GM19468 (cell line): Measurements from ENCODE around the gene ADM.

ENCODE experiments used
- ATAC-seq: cut with Tn5 transposase; IDR thresholded peaks from one replicate; pipeline ENCODE4 v1.9.1; 2021; ENCODE audit warnings: mild to moderate bottlenecking, moderate library complexity, moderate number of reproducible peaks; ENCODE audit not compliant: unreplicated experiment; ENCODE audit errors: extremely low read depth

The ADM gene

DNA sequence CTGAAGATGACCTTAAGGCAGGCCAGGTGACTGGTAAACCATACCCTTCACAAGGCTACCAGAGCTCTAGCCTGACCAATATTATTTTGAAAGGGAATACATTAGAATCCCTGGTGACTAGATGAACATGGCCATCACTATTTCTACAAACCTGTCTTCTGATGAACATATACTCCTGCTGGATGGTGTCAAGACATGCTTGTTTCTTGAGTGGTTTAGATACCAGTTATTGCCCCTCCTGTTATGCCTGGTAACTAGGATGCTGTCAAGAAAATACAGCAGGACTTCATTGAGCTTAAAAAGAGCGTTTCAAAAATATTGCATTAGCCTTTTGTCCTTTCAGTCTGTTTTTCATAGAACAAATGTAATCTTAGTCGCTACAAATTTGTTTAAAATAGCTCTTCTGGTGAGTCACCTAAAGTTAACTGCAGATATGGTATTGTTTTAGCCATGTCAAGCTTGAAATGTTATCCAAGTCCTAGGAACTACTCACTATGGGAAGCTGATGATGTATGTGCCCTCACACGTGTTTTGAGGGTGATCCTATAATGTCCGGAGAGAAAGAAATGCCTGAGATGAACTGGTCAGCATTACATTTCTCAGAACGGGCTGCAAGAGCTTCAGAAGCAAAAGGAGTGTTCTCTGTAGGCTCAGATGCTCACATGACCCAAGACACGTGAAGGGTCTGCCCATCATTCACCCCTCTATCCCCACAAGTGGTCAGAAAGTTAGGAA, 20.6 kb downstream of the ADM start:
- no peak for ATAC-seq

DNA sequence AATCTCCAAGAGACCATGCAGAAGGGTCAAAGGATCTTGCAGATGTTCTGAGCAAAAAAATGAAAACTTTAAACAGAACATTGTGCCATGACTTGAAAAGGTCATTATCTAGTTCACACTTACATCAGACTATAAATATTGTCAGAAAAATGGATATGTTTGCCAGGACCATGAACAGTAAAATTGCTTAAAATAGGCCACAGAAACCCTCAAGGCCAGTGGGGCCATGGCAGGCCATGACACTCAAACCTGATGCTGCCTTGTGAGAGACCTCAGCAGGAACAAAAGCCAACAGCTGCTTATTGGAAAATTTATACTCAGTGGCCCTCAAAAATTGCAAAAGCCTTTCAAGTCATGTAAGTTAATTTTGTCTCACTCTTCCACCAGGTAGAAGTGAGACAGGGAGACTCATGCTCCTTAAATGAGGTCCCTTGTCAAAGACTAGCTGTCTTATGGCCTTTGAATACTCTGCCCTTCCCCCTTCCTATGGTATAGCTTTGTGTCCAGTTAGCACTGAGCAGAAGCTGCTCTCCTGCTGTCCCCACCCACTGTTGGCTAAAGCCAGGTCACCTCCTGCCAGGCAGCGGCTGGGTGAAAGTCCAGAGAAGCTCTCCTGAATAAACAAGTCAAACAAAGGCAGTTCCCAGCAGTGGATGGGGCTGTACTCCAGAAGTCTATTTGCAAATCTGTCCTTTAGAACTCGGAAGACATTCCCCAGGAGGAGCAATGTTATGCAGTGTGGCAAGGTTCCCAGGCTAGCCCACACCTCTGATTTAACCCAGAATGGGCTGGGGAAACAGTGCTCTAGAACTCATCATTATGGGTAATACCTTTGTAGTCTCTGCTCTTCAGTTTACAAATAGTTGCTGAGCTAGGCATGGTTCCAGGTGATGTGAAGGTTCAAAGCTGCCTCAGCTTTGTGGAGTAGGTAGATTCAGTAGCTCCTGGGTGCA, 21.4 kb downstream of the ADM start:
- no peak for ATAC-seq

DNA sequence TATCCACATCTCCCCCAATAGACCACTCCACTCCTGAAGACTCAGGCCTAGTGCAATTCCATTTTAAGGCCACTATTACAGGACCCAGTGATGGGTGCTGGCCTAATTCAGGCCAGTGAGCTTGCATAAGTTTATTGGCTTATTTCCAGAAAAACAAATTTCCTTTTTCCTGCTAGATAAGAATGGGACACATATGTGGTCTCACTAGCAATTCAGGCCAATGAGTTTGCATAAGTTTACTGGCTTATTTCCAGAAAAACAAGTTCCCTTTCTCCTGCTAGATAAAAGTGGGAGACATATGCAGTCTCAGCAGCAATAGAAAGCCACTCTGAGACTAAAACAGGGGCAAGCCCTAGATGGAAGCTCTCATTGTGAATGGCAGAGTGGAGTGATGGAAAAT, 22.4 kb downstream of the ADM start:
- no peak for ATAC-seq

DNA sequence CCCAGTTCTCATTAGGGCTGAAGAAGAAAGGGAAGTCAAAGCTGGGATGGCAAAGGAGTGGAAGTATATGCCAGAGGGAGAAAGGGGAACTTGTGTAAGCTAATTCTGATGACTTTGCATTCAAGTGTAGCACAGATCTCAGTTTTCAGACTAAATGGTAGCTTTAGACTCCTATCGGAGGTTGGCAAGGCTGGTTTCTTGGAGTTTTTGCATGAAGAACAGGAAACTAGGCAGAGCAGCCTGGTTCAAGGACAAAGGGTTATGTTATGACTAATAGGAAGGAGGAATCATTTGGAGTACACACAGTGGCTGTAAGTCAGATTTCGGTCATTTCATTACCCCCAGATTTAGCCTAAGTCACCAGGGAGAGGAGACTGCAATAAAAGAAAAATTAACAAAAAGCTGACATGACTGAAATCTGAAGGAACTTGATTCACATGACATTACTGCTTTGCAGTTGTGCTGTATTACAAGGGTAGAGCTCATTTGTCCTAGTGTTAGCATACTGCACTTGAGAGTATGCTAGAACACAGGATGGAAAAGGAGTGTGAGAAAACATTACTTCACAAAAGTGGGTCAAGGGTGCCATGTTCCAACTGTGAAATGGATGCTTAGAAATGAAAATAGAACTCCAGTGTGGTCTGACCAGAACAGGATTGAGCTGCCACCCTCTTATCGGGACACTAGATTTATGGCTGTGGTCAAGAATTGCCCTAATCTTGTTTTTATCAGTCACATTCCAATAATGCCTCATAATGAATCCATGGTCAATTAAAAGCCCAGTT, 23.6 kb downstream of the ADM start:
- no peak for ATAC-seq

DNA sequence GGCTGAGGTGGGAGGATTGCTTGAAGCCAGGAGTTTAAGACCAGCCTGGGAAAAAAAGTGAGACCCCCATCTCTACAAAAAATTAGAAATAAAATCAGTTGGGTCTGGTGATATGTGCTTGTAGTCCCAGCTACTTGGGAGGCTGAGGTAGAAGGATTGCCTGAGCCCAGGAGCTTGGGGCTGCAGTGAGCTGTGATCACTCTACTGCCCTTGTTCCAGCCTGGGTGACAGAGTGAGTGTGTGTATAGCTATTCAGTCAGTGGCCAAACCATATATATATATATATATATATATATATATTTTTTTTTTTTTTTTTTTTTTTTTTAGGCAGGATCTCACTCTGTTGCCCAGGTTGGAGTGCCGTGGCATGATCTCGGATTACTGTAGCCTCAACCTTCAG, 24.5 kb downstream of the ADM start:
- no peak for ATAC-seq

DNA sequence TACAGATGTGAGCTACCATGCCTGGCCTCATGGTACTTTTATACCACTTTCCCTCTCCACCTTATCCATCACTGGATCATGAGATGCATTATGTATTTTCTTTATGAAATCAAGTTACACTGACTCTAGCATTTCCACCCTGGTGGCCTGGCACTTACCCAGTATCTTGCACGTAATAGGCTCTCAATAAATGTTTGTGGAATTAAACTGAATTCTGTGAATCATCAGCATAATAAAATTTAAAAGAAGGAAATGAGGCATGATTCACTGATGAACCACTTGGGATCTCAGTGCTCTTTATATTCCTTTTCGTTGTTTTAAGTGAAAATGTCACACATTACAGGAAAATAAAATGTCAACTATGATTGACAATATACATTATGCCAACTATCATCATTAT, 25.1 kb downstream of the ADM start:
- no peak for ATAC-seq

DNA sequence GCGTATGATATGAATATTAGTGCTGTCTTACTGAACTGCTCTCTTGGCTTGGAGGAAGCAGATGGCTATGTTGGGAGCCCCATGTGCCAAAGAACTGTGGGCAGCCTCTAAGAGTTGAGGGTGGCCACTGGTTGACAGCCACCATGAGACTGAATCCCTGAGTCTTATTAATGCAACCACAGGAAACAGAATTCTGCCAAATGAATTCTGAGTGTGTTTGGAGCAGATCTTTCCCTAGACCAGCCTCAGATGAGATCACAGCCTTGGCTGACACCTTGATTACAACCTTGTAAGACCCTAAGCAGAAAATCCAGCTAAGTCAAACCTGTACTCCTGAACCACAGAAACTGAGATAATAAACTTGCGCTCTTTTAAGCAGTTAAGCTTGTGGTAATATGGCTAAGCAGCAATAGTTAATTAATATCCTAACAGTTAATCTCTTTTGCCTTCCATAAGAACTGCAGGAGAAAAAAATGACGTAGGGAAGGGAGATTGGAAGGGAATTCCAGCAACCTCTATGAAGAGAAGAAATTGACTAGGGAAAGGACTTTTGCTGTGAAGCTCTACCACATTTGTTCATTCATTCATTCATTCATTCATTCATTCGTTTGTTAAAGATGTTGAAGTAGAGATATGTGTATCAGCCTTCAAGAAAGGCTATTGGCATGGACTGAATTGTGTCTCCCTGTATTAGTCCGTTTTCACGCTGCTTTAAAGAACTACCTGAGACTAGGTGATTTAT, 26.8 kb downstream of the ADM start:
- ATAC-seq, result no peak

DNA sequence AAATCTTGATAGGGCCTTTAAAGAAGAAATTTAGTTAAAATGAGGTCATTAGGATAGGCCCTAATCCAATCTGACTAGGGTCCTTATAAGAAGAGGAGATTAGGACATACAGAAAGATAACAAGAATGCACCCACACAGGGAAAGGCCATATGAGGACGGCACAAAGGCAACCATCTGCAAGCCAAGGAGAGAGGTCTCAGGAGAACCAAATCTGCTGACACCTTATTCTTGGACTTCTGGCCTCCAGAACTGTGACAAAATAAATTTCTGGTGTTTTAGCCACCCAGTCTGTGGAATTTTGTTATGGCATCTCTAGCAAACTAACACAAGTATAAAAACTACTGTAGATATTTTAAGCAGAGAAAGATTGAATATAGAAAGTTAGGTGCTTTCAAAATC, 28.6 kb downstream of the ADM start:
- ATAC-seq, result no peak

DNA sequence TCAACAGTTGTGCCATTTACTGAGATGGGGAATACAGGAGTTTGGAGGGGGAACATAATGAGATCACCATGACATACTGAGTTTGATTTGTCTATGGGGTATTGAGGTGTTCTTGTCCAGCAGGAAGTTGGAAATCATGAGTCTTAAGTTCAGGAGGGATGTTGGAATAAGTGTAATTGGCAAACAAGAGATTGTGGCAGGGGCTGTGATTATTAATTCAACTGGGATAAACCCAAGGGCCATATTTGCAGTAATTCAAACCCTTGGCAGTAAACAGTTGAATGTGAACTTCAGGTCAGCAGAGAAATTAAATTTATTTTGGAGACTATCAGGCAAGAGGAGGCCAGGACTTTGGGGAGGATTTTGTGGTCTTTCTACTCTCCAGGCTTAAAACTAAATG, 33.4 kb downstream of the ADM start:
- ATAC-seq, result no peak

DNA sequence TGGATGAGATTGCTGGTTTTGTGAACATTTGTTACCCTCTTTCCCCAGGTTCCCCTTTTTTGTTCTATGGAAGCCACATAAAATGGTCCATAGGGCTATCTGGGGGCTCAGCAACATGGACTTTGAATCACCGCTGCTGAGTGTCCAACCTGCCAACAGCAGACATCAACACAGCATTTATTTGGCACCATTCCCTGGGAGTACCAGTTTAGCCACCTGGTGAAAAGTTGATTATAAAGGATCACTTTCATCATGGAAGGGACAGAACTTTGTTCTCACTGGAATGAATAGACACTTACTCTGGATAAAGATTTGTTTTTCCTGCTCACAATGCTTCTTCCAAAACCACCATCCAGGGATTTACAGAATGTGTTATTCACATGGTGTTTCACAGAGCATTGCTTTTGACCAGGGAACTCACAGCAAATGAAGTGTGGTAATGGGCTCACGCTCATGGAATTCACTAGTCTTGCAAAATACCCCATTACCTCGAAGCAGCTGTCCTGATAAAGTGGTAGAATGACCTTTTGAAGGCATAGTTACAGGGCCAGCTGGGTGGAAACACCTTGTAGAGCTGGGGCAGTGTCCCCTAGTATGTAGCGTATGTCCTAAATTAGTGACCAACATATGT, 43.9 kb downstream of the ADM start:
- ATAC-seq, result no peak

DNA sequence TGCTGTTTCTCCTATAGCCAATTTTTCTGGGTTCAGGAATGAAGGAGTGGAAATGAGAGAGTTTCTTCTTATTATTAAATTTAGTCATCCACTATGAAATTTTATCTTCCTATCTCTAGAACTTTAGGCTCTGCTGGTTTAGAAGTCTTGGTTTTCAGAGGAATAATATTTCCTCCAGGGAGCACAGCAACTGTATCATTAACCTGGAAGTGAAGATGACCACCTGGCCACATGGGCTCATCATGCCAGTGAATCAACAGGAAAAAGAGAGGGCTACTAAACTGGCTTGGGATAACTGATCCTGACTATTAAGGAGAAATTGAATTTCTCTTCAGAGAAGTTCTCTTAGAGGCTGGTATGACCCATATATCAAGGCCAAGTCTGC, 44.4 kb downstream of the ADM start:
- no peak for ATAC-seq

DNA sequence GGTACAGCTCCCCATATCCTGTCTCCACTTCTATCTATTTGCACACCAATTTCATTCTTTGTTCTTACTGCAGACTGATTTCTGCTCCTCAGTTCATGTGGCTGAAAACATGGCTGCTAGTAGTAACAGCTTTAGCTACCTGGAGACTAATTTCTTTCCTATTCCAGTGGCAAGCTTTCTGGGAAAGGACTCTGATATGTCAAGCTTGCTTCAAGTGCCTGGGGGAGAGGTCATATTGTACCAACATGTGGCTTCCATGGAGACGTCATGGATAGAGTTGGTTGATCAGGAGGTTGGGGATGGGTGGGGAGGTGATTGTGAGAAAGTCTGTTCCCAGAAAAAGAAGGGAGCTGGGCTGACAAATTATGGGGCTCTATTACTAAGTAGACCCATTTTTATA, 44.9 kb downstream of the ADM start:
- no peak for ATAC-seq

DNA sequence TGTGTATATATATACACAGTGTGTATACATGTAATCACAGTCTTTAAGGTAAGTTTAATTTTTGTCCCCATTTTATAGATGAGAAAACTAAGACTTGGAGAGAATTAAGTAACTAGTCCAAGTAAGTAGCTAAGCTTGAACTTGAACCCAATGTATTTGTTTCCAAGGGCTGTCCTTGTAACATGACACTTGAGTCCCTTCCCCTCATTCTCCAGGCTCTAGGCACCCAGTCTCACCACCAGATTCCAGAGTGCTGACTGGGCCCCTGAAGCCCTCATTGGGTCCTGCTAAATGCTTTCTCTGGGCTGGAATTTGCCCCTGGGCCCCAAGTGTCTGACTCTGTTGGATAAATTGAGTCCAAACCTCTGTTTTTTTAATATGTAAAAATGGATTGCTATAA, 45.5 kb downstream of the ADM start:
- no peak for ATAC-seq

DNA sequence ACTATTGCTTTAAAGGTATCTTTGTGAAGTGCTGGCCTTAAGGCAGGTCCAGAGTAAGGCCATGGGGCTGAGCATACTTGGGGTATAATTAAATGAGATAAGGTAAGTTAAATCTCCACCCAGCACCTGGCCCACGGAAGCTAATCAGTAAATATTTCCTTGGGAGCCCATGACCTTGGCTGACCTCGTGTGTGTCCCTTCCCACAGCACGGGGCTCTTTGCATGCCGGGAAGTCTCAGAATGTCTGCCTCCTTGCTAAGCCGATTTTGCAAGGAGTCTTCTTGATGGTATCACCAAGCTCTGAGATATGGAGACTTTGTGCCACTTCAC, 46.5 kb downstream of the ADM start:
- ATAC-seq, result no peak

DNA sequence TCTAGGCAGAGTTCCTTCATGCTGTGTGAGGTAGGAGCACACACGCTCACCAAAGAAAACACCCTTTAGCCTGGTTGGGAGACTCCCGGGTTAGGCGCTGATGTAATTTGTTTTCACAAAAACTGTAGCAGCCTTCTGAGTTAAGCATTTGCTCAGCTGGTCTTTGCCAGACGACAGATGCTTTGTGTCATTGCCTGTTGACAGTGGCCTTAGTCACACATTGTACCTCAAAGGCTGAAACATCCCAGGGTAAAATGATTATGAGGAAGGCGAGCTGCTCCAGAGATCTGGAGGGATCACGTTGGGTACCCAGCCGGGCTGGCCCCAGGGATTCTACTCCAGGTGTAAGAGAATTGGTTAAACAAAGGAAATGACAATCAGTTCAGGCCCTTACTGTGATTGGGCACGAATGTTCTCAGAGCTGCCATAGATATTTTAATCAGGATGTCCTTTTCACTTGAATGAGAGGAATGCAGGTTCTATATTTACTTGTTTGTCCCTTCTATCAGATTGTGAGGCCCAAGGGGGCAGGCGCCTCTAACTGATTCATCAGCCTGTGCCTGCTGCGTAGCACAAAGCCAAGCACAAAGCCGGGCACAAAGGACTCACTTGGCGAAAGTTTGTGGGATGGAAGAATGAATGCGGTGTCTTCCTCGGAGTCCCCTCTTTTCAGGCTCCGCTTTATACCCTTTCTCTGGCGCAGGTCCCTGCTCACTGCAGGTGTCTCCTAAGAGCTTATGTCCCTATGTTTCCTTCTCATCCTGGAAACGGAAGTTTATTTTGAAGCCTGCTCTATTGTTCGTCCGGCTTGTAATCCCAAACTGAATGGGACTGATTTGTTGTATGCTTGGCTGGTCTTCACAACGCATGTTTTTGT, 47.1 kb downstream of the ADM start:
- no peak for ATAC-seq

DNA sequence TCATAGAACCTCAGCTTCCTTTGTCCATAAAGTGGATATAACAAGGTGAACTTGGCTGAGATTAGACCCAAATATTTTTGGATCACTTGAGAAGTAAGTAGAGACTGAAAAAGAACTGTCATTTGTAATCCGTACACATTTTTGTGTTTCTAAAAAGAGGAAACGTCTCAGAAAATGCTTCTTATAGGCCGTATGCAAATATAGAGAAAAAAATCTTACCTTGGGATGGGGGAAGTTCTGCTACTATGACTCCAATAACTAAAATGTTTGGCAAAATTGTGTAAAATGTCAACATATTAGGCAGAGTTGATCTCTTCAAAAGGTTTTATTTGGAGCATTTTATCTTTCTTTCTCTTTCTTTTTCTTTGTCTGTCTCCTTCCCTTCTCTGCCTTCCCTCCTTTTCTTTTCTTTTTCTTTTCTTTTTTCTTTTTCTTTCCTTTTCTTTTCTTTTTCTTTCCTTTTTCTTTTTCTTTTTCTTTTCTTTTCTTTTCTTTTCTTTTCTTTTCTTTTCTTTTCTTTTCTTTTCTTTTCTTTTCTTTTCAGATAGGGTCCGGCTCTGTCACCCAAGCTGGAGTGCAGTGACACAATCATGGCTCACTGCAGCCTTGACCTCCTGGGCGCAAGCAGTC, 48.2 kb downstream of the ADM start:
- ATAC-seq, result no peak

DNA sequence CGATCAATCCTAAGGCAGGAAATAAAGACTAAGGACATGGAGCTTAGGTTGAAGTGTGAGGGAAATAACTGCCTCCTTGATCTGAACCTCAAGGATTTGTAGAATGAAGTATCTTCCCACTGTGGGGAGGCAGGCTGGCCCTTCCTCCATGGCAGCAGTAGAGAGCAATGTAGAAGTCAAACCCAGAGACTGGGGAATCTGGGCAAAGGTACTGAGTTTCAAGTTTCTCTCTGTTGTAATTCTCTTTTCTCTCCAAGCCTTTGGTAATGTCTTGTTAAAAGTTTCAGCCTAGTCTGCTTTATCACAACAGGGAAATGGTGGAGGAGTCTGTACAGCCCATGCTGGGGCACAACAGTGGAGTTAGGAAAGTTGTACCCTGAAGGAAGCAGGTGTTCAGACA, 49.5 kb downstream of the ADM start:
- ATAC-seq, result no peak

DNA sequence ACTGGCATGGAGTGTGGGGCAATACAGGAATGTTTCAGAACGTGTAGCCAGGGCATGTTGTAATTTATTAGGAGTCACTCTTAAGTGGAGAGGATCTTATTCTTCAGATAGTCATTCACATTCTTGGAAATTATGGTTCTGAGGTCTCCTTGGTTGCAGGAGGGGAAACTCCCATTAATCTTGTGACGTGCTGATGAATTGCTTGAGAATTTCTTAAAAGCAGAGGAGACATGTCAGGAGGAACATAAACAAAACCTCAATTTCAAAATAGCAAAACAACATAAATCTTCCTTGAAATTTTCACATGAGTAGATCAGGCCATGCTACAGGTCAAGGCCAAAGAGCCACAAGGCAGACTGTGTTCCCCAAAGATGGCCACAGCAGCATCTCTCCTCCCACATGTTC, 50.4 kb downstream of the ADM start:
- no peak for ATAC-seq
